GM19324 (cell line): ENCODE measurements around the gene ETV7.

Experiments used
- ATAC-seq: cut with Tn5 transposase; IDR thresholded peaks from one replicate; pipeline ENCODE4 v1.9.1; 2021; ENCODE audit warnings: mild to moderate bottlenecking, moderate library complexity; ENCODE audit not compliant: unreplicated experiment, low FRiP score

ETV7 gene

DNA sequence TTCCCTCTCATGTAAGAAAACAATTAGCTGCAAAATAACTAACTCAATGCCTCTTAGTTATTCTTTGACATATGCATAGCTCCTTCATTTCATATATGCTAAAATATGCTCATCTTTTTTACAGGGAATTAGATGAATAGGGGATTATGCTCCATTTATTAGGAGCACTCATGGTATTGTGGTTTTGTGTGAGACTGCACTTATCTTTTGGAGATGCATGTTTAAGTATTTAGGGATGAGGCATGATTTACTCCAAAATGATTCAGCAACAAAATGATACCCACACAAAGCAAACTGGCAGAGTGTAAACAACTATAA, 59.6 kb downstream of the ETV7 start:
- ATAC-seq, result no peak

DNA sequence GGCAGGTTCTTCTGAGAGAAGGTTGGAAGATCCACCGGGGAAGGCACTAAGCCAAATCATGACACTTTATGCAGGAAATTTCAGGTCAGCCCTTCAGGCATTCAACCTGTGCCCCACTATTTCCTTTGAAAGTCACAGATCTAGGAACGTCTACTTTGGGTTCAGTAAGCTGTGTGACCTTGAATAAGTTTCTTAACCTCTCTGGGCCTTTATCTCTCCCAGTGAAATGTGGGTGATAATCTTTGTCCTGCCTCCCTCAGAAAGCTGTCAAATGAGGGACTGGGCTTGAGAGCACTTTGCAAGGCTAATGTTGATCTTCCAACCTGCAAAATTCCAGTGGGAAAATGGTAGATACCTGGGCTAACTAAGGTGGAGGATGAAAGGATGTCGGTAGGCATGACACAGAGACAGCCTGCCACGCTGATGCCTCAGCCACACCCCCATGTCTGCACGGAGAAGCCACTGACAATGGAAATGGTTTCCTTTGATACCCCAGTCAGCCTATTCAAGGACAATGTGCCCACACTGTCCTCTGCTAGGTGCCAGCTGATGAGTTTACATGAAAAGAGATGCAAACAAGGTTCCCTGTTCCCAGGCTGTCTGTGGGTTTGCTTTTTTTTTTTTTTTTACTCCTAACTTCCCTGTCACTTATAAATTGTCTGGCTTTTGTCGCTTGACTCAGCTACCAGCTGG, 60.1 kb downstream of the ETV7 start:
- no peak for ATAC-seq

DNA sequence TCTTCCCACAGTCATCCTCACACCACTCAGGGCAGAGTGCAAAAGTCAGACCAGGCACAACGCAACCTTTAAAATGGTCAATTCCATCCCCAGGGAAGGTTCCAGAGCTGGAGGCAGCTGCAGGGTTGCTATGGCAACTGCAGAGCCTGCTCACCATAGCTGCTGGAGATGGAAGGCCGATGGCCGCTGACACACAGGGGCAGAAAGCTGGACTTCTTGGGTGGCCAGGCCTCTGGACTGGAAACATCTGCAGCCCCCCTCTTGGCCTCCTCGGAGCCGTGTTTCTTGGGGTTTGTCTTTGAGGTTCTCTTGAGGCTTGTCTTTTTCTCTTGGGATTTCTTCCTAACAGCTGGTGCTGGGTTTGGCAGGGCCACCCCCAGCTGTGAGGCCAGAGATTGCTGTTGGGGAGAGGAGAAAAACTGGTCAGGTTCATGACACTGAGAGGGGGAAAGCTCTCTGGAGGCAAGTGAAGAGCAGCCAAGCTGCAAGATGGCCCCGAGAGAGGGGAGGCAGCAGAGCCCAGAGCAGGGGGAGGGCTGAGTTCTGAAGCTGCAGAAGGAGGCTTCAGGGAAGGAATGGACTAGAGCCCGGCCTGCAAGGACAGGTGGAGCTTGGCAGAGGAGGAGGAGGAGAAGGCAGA, 61.0 kb downstream of the ETV7 start:
- ATAC-seq, result no peak

- no peak for ATAC-seq
These were observed 62.8 kb downstream of the ETV7 start for GRCh38 chr6:36324715-36325114.

DNA sequence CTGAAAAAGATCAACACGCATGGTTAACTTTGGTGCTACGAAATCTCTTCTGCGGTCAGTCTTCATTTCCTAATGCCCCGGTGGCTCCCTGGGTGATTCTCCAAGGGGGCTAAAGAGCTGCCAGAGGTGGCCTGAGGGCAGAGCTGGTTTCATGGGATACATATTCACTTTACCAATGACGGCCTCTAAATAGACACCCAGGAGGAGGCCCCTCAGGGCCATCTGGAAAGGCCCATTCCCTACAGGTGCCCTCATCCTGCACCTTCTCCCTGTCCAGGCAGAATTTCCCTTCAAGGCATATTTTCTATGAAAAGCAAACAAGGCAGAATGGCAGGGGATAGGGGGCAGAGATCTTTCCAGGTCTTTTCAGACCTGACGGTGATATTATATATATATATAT, 63.3 kb downstream of the ETV7 start:
- ATAC-seq, result no peak

DNA sequence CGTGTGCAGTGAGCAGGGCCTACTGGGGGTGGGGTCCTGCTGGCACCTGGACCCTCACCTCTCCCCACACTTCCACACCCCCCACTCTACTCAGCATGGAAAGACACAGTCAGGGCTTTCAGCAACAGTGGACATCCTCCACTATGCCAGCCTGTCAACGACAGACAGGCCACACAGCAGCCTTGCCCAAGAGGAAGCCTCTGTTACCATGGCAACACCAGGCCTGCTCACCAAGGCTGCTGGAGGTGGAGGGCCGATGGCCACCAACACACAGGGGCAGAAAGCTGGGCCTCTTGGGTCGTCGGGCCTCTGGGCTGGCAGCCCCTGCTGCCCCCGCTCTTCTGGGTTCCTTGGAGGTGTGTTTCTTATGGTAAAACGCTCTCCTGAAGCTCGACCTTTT, 64.4 kb downstream of the ETV7 start:
- ATAC-seq, result no peak

DNA sequence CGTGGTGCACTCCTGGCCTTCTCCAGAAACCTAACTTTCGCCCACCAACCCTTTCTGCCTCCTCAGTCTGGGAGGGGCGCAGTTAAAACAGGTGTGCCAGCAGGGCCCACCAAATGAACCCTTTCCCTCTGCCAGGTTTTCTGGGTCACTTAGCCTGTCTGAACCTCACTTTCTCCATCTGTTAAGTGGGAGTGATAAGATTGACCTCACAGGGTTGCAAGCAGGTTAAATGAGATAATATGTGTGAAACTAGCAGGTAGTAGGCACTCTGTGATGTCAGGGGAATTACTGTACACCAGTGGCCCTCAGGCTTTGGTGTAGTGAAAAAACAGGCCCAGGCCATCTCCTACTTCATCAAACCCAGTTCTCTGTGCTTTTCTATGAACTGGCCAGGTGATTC, 64.9 kb downstream of the ETV7 start:
- ATAC-seq, result no peak

DNA sequence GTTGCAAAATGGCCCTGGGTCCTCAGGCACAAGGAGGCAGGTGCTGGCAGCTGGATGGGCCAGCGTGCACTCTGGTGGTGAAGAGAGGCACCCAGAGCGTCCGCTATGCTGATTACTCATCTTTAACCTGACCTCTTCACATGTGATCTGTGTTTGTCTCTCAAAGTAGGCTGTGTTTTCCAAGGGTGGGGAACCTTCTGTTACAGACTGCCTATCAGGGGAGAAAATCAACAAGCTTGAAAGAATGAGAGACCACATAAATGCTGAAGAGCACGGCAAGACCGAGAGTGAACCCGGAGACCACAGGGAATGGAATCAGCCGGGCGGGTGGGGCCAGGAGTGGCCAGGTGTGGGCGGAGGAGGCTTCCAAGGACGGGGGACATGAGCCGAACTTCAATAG, 67.0 kb downstream of the ETV7 start:
- no peak for ATAC-seq

DNA sequence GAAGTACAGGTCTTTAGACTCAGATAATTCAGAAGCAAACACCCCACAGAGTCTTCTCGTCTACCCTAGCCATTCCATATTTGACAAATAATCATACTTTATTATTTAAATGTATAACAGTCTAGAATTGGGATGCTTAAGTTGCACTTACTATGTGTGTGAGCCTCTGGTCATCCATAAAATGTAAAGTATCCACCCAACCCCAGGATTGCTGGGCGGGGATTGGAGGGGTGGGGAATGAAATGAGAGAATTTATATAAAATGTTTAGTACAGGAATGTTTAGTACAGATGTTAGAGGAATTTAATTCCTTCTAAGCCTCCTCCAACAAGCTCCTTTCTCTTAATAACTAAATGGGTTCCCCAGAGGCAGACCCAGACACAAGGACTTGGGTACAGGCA, 67.6 kb downstream of the ETV7 start:
- no peak for ATAC-seq

DNA sequence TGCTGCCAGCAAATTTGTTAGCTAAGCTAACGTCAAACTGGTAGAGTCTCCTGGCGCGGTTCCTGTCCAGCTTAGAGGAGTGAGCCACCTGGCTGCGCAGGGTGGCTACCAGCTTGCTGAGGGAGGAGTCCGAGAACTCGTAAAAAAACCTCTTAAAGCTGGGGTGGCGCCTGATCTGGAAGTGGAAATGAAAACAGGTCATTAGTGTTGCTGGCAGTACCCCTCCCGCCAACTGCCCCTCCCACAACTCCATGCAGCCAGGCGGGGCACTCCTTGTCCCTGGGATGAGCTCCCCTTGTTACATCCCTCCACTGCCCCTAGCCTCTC, 68.1 kb downstream of the ETV7 start:
- ATAC-seq, result no peak

DNA sequence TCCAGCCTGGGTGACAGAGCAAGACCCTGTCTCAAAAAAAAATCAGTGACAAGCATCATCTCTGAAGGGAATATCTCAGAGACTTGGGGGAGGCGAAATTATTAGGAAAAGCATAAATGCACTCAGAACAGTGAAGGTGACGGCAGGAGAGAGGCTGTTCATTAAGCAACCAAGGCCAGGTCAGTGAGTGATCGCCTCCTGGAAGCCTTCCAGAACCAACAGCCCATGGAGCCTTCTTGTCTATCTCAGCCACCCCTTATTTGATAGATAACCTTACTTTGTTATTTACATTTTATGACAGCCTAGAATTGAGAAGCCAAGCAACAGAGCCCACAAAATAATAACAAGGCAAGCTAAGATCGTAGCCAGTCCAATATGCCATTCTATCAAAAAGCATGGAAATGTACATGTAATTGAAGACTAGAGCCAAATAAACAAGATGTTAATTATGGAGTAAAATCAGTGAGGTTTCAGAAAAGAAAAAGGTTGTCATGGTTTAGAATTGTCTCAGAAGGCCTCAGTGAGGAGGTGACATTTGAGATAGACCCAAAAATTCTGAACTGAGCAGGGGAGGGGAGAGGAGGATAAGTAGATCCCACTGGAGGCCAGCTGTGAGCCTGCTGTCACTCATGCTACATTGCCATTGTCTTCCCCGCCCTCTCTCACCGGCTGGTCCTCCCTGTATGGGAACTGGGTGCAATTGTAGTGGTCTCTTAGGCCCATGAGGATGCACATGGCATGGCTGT, 68.6 kb downstream of the ETV7 start:
- ATAC-seq, result no peak

DNA sequence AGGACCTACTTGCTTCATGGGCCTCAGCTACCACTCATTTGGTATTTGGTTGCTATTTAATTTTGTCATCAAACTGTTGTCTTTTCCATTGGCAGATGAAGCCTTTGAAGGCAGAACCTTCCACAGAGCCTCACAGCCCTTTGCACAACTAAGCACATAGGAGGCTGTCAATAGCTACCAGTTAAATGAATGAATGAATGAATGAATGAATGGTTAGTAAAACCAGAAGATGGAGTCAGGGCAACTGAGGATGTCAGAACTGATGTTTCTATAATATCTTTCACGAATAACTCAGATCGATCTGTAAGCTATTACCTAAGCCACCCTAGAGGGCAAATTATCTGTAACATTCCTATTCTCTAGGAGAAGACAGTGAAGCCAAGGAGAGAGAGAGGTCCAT, 69.8 kb downstream of the ETV7 start:
- no peak for ATAC-seq
